ENCODE measurements around the gene CLEC18C.
"Not testable (repeated sequence)": the region's sequence is repeated elsewhere in the genome, so short reads cannot be mapped to it uniquely, and the experiment has no call there.

CLEC18C gene

DNA sequence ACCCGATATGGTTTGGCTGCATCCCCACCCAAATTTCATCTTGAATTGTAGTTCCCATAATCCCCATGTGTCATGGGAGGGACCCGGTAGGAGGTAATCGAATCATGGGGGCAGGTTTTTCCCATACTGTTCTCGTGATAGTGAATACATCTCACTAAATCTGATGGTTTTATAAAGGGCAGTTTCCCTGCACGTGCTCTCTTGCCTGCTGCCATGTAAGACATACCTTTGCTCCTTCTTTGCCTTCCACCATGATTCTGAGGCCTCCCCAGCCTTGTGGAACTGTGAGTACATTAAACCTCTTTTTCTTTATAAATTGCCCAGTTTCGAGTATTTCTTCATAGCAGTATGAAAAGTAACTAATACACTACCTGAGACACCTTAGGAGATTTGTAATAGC is 32.8 kb downstream of the CLEC18C start:
- DNase-seq: not testable (repeated sequence)

DNA sequence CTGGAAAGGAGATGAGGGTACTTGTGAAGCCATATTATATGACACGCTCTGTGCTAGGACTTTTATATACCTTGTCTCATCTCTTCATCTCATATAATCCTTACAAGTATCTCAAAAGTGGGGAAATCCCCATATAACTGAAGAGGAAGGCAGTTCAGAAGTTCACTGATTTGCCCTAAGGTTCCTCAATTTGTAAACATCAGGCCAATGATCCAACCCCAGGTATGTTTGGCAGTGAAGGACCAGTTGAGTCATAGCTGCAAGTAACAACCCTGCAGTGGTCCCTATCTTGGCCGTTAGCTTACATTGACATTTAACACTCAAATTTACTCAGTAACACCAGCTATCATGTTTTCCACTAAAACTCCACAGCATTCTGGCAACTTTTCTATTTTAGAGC is 45.0 kb downstream of the CLEC18C start:
- not testable (repeated sequence) for DNase-seq

DNA sequence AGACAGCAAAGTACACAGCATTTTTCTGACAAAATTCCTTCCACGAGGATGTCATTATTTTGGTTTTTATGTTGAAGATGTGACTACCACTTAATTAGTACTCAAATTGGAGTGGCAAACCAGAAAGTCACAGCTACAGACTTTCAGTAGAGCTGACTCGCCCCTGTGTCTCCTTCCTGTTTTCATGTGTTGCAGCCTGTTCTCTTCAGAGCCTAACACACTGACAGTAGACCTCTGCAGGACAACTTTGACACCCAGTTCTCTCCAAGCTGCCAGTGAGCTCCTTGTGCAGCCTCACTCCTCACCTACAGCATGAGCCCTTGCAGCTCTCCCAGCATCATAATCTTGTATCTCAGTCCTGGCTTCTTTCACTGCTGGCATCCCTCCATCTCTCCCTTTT is 49.0 kb downstream of the CLEC18C start:
- DNase-seq: not testable (repeated sequence)

DNA sequence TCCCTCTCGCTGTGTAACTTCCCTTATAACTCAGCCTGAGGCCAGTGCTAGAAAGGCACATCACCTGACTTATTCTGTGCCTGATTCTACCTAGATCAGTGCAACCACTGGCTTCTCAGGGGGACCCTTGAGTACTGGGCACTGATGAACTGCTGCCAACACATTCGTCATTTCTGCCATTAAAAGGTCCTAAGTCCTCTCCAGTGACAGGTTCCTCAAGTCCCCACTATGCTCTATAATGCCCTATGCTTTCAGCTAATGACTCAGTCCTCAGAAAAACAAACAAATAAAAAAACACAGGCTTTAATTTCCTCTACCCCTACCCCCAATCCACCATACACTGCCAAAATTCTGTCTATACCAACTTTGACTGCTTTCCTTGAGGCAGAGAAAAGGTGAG is 49.6 kb downstream of the CLEC18C start:
- DNase-seq: not testable (repeated sequence)

DNA sequence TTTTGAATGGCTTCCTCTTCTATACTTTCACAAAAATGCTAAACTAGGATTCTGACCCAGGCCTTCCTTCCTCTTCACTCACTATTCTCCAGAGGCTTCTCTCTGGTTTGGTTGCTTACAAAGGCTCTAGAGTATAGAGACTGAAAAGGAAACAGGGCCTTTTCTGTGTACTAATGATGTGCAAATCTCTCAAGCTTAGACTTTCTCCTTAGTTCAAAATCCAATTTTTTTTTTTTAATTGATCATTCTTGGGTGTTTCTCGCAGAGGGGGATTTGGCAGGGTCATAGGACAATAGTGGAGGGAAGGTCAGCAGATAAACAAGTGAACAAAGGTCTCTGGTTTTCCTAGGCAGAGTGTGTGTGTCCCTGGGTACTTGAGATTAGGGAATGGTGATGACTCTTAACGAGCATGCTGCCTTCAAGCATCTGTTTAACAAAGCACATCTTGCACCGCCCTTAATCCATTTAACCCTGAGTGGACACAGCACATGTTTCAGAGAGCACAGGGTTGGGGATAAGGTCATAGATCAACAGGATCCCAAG is 50.5 kb downstream of the CLEC18C start:
- DNase-seq: not testable (repeated sequence)

DNA sequence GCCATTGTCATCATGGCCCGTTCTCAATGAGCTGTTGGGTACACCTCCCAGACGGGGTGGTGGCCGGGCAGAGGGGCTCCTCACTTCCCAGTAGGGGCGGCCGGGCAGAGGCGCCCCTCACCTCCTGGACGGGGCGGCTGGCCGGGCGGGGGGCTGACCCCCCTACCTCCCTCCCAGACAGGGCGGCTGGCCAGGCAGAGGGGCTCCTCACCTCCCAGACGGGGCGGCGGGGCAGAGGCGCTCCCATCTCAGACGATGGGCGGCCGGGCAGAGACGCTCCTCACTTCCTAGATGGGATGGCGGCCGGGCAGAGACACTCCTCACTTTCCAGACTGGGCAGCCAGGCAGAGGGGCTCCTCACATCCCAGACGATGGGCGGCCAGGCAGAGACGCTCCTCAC is 51.1 kb downstream of the CLEC18C start:
- not testable (repeated sequence) for DNase-seq

DNA sequence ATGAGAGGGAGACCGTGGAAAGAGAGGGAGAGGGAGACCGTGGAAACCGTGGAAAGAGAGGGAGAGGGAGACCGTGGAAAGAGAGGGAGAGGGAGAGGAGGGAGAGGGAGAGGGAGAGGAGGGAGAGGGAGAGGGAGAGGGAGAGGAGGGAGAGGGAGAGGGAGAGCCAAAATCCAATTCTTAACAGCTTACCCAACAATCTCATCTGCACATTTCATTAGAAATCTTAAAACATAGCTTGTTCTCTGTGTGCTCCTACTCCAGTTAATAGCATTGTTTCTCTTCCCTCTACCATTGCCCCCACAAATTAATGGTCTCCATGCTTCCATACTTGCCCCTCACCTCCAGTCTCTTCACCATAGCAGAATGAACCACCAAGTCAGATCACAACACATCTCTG is 51.8 kb downstream of the CLEC18C start:
- not testable (repeated sequence) for DNase-seq

DNA sequence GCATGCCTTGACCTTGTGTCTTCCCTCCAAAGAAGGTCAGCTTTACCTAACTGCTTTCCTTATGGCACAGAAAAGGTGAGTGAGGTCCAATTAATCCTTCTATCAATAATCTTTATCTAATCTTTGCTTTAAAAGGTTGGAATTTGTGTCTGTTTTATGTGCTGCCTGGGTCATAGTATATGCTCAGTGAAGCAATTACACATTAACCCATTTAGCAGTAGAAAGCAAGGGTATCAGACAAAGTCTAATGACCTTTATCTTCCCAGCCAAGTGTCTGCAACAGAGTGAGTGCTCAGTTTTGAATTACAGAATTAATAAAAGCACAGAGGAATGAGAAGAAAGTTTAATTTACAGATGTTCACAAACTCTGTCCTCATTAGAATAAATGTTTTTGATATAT is 52.4 kb downstream of the CLEC18C start:
- DNase-seq: not testable (repeated sequence)

DNA sequence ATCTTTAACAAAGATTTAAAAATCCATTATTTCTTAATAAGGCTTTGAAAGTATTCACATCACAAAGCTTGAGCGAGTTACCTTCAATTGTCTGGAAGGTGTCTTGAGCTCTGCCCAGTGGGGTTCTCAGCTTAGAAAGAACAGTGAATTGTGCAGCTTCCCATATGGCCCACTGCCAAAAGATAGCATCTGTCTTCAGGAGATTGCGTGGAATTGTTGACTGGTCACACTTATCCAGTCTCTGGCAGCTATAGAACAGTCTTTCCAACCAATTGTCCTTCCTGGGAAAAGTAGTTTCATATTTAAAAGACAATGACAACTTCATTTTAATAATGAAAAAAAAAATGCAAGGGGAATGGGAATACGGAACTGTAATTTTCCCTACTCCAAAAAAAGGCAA is 58.2 kb downstream of the CLEC18C start:
- DNase-seq: not testable (repeated sequence)
